KMS-11 (cell line): ENCODE results near the gene AKNAD1.

Experiments
- H2AFZ ChIP-seq: fragments of 200-600 bp; sonication (generic); 2 replicates; pipeline ENCODE4 v1.6.1; 2016; ENCODE audit warnings: antibody characterized with exemption, mixed run types, low read depth
- H3K27ac ChIP-seq: fragments of 200-600 bp; sonication (generic); 2 replicates; pipeline ENCODE4 v1.6.1; 2016; ENCODE audit warnings: mild to moderate bottlenecking, mixed run types
- H3K27me3 ChIP-seq: fragments of 200-600 bp; sonication (generic); 2 replicates; pipeline ENCODE4 v1.6.1; 2017; ENCODE audit warnings: mild to moderate bottlenecking, low read depth, mixed run types, moderate library complexity; ENCODE audit not compliant: insufficient read depth
- H3K36me3 ChIP-seq: fragments of 200-600 bp; sonication (generic); 2 replicates; pipeline ENCODE4 v1.6.1; 2017; ENCODE audit warnings: mild to moderate bottlenecking, mixed run types; ENCODE audit not compliant: insufficient read depth
- H3K4me1 ChIP-seq: fragments of 200-600 bp; sonication (generic); 2 replicates; pipeline ENCODE4 v1.6.1; 2016; ENCODE audit warnings: mild to moderate bottlenecking, low read depth, mixed run types; ENCODE audit not compliant: poor library complexity, severe bottlenecking
- H3K4me2 ChIP-seq: fragments of 200-600 bp; sonication (generic); 2 replicates; pipeline ENCODE4 v1.7.0; 2016; ENCODE audit warnings: mild to moderate bottlenecking, mixed run types
- H3K4me3 ChIP-seq: fragments of 200-600 bp; sonication (generic); IDR thresholded peaks from 2 replicates; pipeline ENCODE4 v1.6.1; 2017; ENCODE audit warnings: low read depth, low read length, mixed read lengths; ENCODE audit not compliant: insufficient read depth
- H3K79me2 ChIP-seq: fragments of 200-600 bp; sonication (generic); 2 replicates; pipeline ENCODE4 v1.6.1; 2016; ENCODE audit warnings: low read depth, mixed run types; ENCODE audit not compliant: insufficient read depth
- H3K9ac ChIP-seq: fragments of 200-600 bp; sonication (generic); 2 replicates; pipeline ENCODE4 v1.6.1; 2016; ENCODE audit warnings: mild to moderate bottlenecking, mixed run types
- H4K20me1 ChIP-seq: fragments of 200-600 bp; sonication (generic); 2 replicates; pipeline ENCODE4 v1.6.1; 2016; ENCODE audit warnings: mild to moderate bottlenecking, mixed run types; ENCODE audit not compliant: insufficient read depth
- CTCF ChIP-seq: fragments of 200-600 bp; sonication (generic); conservative IDR thresholded peaks from 2 replicates; pipeline ENCODE4 v1.6.1; 2017; ENCODE audit warnings: low read depth, mild to moderate bottlenecking, antibody characterized with exemption, low read length, moderate library complexity, mixed read lengths

The AKNAD1 gene

GRCh38 chr1:108813326-108813725 lies 43.6 kb downstream of the AKNAD1 start:
- Histone ChIP-seq H3K4me3 (no peak overlapping the region), H3K27me3 (no peaks in the 10 kb centered on the region), H3K9ac (no peak overlapping the region), H3K36me3 (no peaks in the 10 kb centered on the region), H3K27ac (no peak overlapping the region), H3K79me2 (no peaks in the 10 kb centered on the region), H3K4me2 (no peak overlapping the region), H4K20me1 (no peaks in the 10 kb centered on the region), H3K4me1 (no peaks in the 10 kb centered on the region), H2AFZ (no peak overlapping the region)
- no peak for TF ChIP-seq CTCF

- Histone ChIP-seq H4K20me1 (no peaks in the 10 kb centered on the region), H3K4me3 (no peak overlapping the region), H2AFZ (no peak overlapping the region), H3K36me3 (no peaks in the 10 kb centered on the region), H3K79me2 (no peaks in the 10 kb centered on the region), H3K27me3 (no peaks in the 10 kb centered on the region), H3K27ac (no peak overlapping the region), H3K9ac (no peak overlapping the region), H3K4me1 (no peaks in the 10 kb centered on the region), H3K4me2 (no peak overlapping the region)
- TF ChIP-seq CTCF = no peak
Measured at GRCh38 chr1:108811611-108812010, 45.3 kb downstream of the AKNAD1 start.

- TF ChIP-seq CTCF = no peak
- no peaks in the 10 kb centered on the region for H4K20me1 ChIP-seq
- no peaks in the 10 kb centered on the region for H3K79me2 ChIP-seq
- H3K4me2 ChIP-seq = no peak overlapping the region
- H2AFZ ChIP-seq = no peak overlapping the region
- H3K27ac ChIP-seq = no peak overlapping the region
- H3K9ac ChIP-seq = no peak overlapping the region
- H3K4me1 ChIP-seq = no peaks in the 10 kb centered on the region
- H3K4me3 ChIP-seq = no peak overlapping the region
- no peaks in the 10 kb centered on the region for H3K27me3 ChIP-seq
- H3K36me3 ChIP-seq = no peaks in the 10 kb centered on the region
Measured at GRCh38 chr1:108808438-108808837, 48.5 kb downstream of the AKNAD1 start.

GRCh38 chr1:108803548-108803947 lies 53.3 kb downstream of the AKNAD1 start:
- H3K27ac ChIP-seq = no peak overlapping the region
- no peak overlapping the region for H3K4me2 ChIP-seq
- H3K4me1 ChIP-seq = no peaks in the 10 kb centered on the region
- H4K20me1 ChIP-seq = no peaks in the 10 kb centered on the region
- no peaks in the 10 kb centered on the region for H3K79me2 ChIP-seq
- no peaks in the 10 kb centered on the region for H3K36me3 ChIP-seq
- H3K27me3 ChIP-seq = no peaks in the 10 kb centered on the region
- no peak overlapping the region for H3K9ac ChIP-seq
- no peak for TF ChIP-seq CTCF
- no peak overlapping the region for H3K4me3 ChIP-seq
- H2AFZ ChIP-seq = no peak overlapping the region

- Histone ChIP-seq H3K4me2 (no peak overlapping the region), H3K27me3 (no peaks in the 10 kb centered on the region), H3K9ac (no peak overlapping the region), H3K27ac (no peak overlapping the region), H3K79me2 (no peaks in the 10 kb centered on the region), H3K4me3 (no peak overlapping the region), H2AFZ (no peak overlapping the region), H4K20me1 (no peaks in the 10 kb centered on the region), H3K4me1 (no peaks in the 10 kb centered on the region), H3K36me3 (no peaks in the 10 kb centered on the region)
- no peak for TF ChIP-seq CTCF
Measured at GRCh38 chr1:108801101-108801500, 55.8 kb downstream of the AKNAD1 start.
